LNCAP (cell line): Measurements from ENCODE around the gene PRDM16.

Experiments used
- TF ChIP-seq, protein P1 (sequence below): fragments of 450-650 bp; IDR thresholded peaks from 2 replicates; pipeline ENCODE4 v1.5.1; 2017; ENCODE audit warnings: mild to moderate bottlenecking

Gene PRDM16

DNA sequence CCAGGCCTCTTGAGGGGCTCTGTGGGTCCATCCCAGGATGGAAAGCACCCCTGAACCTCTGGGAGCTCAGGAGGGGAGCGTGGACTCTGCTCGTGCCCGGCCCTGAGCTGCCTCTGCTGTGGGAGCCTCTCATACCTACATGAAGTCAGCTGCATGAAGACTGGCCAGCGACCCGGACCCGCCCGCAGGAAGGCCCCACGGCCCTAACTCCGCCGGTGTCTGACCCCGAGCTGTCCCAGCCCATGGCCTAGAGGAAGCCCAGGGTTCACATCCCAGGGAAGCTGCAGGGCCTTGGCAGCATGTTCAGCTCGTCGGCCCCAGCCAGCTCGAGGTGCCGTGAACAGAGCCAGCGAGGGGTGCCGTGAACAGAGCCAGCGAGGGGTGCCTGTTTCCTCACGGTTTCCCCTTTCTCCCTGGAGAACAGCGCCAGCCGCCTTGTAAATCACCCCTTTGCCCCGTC lies 207.4 kb downstream of the PRDM16 start:
- TF ChIP-seq, protein P1, sequence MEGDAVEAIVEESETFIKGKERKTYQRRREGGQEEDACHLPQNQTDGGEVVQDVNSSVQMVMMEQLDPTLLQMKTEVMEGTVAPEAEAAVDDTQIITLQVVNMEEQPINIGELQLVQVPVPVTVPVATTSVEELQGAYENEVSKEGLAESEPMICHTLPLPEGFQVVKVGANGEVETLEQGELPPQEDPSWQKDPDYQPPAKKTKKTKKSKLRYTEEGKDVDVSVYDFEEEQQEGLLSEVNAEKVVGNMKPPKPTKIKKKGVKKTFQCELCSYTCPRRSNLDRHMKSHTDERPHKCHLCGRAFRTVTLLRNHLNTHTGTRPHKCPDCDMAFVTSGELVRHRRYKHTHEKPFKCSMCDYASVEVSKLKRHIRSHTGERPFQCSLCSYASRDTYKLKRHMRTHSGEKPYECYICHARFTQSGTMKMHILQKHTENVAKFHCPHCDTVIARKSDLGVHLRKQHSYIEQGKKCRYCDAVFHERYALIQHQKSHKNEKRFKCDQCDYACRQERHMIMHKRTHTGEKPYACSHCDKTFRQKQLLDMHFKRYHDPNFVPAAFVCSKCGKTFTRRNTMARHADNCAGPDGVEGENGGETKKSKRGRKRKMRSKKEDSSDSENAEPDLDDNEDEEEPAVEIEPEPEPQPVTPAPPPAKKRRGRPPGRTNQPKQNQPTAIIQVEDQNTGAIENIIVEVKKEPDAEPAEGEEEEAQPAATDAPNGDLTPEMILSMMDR, result no peak

DNA sequence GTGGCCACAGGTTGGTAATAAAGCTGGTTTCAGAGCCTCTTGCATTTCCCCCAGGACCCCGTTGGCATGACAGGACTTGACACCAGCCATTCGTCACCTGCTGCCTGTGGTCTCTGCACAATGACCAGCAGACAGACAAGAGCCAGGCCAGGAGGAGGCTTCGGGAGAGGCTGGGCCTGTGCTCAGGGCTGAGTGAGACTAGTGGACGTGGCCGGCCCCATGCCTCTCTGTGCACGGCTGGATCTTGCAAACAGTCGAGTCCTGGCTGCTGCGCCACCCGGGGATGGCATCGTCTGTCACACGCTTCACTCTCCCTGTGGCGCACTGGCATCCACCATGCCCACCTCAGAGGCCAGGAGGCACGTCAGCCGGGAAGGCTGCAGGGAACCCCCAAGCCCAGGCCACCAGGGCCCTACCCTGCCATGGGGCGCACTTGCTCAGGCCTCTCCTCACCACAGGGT lies 208.0 kb downstream of the PRDM16 start:
- TF ChIP-seq, protein P1, result no peak

DNA sequence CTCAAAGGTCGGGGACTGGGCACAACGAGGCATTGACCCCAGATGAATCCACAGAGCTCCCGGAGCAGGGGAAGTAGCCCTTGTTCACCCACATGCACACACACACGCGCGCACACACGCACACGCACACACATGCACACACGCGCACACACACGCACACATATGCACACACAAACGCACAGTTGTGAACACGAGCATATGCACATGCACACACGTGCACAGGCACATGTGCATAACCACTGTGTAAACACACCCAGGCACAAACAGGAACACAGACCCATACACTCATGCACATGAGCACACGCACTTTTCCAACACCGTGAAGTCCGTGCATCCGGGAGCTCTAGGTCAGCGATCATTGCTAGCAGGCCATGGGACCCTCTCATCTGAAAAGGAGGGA lies 208.6 kb downstream of the PRDM16 start:
- TF ChIP-seq, protein P1, result no peak

DNA sequence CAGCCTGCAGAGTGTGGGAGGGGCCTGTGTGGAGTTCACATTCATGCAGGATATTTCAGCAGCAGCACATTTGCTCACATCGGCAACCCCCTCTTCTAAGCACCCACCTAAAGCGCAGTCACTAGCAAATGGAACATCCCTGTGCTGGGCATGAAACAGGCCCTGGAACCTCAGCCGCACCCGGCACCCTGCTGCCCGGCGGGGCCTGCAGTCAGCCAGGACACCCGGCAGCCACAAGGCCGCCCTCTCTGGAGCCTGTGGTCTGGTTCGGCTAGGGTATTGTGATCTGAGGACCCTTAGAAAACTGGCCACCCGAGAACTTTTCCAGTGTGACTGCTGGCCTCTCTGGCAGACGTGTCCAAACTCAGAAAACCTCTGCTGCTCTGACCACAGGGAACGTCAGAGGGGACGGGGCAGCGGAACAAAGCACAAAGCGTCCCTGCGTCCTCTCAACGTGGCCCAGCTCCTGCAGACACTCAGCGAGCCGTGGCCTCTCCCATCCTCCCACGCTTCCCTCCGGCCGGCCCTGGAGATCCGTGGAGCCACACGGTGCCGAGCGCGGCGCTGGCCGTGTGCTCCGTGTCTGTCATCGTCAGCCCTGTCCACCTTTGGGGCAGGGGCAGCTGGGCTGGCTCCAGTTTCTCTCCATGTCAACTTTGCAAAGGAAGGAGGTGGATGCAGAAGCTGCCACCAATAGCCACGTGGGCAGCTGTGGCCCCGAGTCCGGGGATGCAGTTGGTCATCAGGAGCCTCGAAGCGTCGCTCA lies 209.6 kb downstream of the PRDM16 start:
- TF ChIP-seq, protein P1, result no peak

DNA sequence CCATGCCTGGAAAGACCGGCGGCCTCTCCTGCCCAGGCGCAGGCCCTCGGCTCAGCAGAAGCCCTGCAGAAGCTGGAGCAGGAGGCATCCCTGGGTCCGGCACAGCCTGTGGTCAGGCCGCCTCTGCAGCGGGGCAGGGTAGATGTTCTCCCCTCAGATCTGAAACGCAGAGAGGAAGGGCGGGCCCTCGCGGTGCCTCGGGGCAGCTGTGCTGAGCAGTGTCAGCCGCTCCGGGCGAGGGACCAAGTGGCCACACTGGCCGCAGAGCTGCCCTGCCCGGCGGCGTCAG lies 210.1 kb downstream of the PRDM16 start:
- TF ChIP-seq, protein P1, result no peak

DNA sequence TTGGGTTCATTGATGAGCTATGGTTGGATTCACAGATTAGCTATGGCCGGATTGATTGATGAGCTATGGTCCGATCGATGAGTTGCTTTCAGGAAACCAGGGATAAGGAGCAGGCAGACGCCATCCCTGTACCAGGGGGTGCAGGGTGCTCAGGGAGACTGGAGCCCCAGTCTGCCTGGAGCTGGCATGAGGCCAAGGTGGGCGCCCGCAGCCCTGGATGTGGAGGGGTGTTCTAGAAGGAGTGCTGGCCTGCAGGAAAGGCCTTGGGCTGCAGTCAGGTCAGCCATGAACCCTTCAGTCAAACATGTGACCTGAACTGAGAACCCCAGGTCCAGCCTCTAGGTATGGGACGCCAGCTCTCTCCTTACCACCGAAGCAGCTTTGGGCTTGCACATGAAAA lies 212.7 kb downstream of the PRDM16 start:
- TF ChIP-seq, protein P1, result no peak

DNA sequence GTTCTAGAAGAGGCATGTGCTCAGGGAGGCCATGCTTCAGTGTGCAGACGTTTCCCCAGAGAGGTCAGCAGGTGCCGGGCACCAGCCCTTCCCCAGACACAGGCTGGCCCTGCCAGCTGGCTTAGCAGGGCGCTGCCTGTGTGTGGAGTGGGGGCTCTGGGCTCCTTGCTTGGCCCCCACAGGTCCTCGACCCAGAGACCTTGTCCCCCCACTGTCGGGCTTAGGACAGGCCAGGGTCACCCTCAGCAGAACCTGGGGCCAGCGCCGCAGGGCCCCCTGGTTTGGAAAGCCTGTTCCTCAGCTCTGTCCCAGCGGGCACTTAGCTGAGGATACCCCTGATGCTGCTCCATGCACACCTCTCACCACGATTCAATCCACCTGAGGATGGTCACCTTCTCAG lies 213.2 kb downstream of the PRDM16 start:
- TF ChIP-seq, protein P1, result no peak
